COR-L47 (cell line): ENCODE measurements around the gene JUN.

ENCODE experiments used
- DNase-seq: peaks from one replicate; lab custom pipeline; 2025; lab: John Stamatoyannopoulos, UW

Gene JUN

GRCh38 chr1:58755468-58755872 is 28.4 kb downstream of the JUN start:
- no peak for DNase-seq

- no peak for DNase-seq
Measured at GRCh38 chr1:58754683-58755467, 29.0 kb downstream of the JUN start.

DNA sequence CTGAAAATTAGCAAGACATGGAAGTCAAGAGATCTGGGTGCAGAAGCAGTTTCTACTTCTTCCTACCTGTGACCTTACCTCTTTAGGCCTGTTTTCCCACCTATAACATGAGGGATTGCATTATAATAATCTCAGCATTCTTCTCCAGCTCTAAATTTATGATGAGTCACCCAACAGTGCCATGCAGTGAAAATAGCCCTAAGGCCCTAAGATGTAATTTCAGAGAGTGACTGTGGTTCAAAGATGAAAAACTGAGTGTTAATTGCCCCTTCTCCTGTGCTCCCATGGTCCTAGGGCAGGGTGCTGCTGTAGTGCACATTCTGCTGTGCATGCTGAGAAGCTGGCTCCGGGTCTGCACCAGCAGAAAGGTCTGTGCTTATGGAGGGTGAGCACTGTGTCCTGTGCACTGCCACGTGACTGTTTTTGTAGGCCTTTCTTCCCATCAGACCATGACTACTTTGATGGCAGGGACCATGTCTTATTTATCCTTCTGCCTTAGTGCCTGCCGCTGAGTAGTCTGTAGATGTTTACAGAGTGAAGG is 29.7 kb downstream of the JUN start:
- no peak for DNase-seq

GRCh38 chr1:58753431-58753866 is 30.4 kb downstream of the JUN start:
- DNase-seq, result no peak

- DNase-seq, result no peak
Measured at GRCh38 chr1:58749646-58750045, 34.2 kb downstream of the JUN start.

- DNase-seq, result peak; percentile 71
Measured at GRCh38 chr1:58748666-58749065, 35.2 kb downstream of the JUN start.

DNA sequence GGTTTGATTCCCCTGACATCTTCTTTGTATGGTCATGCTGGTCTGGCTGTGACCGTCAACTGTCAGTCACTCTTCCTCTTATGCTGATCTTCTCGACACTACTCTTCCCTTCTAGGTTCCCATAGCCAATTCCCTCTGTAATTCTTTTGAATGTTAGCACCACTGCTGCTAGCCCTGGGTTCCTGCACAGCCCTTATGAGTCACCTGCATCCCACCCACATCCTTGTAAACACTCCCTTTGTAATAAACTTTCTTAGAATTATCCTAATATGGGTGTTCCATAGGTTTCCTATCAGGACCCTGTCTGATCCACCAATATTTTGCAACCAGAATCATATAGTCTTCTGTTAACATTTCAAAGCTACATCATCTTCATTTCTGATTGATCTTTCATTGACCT is 37.1 kb downstream of the JUN start:
- no peak for DNase-seq

GRCh38 chr1:58746182-58746581 is 37.7 kb downstream of the JUN start:
- no peak for DNase-seq

- no peak for DNase-seq
Measured at GRCh38 chr1:58745666-58746065, 38.2 kb downstream of the JUN start.

DNA sequence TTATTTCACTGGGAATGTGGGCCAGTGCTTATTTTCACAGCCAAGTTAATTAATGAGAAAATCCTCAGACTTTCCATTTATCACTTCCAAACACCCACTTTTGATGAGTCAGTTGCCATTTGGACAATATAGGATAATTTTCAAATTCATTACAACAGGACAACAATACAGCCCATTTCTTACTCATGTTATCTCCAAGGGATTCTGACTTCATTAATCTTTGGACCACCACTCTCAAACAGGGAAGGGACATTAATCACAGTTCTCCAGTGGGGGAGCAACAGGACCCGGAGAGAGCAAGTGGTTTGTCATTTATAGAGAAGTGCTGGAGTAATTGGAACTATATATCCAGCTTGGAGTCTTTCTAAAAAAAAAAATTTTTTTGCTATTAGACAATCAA is 38.7 kb downstream of the JUN start:
- no peak for DNase-seq

DNA sequence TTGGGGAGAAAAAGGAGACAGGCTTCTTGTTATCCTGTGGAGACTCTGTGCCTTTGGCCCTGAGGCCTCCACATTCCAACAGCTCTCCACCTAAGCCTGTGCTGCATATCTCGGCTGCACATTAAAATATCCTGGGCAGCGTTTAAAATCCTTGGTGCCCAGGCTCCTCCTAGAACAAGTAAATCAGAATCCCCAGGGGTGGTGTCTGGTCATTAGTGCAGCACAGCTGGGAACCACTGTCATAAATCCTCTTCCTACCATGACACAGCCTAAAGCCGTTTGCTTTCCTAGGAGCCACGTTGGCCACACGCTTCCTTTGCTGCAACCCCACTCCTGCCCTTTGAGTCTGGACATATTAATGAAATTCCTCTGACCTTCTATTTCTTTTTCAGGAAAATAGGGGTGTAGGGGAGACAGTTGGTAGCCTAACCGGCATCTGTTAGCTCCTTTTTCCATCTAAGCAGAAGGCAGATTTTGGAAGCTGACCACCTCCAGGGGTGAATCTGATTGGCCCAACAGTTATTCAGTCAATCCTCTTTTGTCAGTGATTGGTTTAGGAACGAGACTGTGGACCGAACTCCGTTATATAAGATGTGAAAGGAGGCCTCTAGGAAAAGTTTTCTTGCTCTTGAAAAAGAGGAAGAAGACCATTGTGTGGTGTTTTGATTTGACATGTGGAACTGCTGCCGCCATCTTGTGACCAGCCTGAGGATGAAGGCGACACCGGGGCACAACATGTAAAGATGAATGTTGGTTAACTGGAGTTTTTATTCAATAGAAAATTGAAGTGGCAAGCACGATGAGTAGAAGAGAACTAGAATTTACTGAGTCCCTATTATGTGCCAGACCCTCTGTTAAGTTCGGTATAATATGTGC is 41.9 kb downstream of the JUN start:
- DNase-seq, result no peak

- peak; percentile 67 for DNase-seq
Measured at GRCh38 chr1:58739856-58740466, 43.9 kb downstream of the JUN start.

DNA sequence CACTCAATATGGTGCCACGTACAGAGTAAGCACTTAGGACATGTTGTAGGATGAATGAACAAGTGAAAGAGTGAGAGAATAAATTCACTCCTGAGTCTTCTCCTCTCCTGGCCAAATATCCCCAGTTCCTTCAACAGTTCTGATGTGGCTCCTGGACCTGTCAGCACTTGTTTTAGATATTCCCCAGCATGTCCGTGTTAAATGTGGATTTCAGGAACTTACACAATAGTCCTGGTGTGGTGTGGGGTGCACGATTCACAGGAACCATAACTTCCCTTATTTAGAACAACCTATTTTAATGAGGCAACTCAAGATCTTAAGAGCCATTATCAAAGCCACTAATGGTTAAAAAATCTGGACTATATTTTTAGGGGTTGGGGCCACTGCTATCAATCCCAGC is 45.0 kb downstream of the JUN start:
- DNase-seq, result no peak

GRCh38 chr1:58735586-58735985 is 48.3 kb downstream of the JUN start:
- DNase-seq, result no peak

- DNase-seq, result no peak
Measured at GRCh38 chr1:58734630-58735029, 49.2 kb downstream of the JUN start.

GRCh38 chr1:58732087-58732775 is 51.6 kb downstream of the JUN start:
- no peak for DNase-seq
